Measurements from ENCODE around the gene LAMB1.
"Not testable (repeated sequence)": the region's sequence is repeated elsewhere in the genome, so short reads cannot be mapped to it uniquely, and the experiment has no call there.

Gene LAMB1

DNA sequence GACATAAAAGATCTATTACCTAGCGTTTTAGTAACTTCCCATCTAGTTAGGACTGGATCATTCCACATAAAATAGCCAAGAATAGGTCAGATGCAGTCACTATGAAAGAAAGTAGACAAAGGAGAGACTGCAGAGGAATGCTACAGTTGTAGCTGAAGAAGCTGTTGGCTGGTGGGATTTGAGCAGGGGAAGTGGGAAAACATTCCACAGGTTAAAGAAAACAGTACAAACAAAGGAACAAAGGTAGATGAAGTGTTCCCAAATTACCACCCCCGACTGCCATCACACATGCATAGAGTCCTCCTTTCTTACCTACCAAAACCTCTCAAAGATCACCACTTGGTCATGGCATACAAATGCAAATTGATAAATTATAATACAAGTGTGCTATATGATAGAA, 70.2 kb downstream of the LAMB1 start:
- TF ChIP-seq, protein P1, sequence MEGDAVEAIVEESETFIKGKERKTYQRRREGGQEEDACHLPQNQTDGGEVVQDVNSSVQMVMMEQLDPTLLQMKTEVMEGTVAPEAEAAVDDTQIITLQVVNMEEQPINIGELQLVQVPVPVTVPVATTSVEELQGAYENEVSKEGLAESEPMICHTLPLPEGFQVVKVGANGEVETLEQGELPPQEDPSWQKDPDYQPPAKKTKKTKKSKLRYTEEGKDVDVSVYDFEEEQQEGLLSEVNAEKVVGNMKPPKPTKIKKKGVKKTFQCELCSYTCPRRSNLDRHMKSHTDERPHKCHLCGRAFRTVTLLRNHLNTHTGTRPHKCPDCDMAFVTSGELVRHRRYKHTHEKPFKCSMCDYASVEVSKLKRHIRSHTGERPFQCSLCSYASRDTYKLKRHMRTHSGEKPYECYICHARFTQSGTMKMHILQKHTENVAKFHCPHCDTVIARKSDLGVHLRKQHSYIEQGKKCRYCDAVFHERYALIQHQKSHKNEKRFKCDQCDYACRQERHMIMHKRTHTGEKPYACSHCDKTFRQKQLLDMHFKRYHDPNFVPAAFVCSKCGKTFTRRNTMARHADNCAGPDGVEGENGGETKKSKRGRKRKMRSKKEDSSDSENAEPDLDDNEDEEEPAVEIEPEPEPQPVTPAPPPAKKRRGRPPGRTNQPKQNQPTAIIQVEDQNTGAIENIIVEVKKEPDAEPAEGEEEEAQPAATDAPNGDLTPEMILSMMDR (conservative IDR thresholded peaks at IDR 0.05; ENCODE audit: control insufficient read depth, insufficient read depth, low read depth, low read length) = no peak
- no peak overlapping the region for H3K4me3 ChIP-seq (ENCODE audit: control insufficient read depth, low read depth, low read length)
- no peak for DNase-seq (ENCODE audit: low read depth)

DNA sequence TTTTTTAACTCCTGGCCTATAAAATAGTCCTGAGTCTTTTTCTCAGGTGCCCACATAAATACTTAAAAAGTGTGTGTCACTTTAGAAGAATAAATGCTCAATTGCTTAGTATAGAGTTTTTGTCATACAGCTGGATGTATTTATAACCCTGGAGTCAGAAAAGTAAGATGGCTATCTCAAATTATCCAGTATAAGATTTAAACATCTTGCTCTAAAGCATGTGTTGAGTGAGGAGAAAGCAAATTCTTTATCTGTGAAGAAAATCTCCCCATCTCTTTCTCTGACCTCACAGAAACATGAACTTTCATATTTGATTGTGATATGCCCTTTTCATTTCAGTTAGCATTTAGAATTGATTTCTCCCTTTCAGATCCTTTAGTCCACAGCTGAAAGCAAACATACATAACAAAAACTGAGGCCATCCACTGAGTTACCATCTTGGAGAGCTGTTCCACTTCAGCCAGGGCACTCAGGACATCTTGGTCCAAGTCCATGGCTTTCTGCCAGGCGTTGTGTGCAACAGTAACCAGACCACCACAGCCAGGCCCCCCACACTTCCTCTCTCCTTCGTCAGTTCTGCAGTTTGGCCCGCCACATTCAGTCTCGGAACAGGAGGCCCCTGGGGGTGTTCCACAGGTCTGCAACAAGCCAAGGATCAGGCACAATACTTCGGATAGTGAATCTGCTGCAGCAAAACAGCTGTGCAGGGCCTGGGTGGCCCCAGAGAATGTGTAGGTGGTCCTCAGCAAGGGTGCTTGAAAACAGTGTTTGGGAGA, 71.0 kb downstream of the LAMB1 start:
- H3K4me3 ChIP-seq (ENCODE audit: control insufficient read depth, low read depth, low read length) = no peak overlapping the region
- DNase-seq (ENCODE audit: low read depth) = no peak
- TF ChIP-seq, protein P1 (conservative IDR thresholded peaks at IDR 0.05; ENCODE audit: control insufficient read depth, insufficient read depth, low read depth, low read length) = no peak

DNA sequence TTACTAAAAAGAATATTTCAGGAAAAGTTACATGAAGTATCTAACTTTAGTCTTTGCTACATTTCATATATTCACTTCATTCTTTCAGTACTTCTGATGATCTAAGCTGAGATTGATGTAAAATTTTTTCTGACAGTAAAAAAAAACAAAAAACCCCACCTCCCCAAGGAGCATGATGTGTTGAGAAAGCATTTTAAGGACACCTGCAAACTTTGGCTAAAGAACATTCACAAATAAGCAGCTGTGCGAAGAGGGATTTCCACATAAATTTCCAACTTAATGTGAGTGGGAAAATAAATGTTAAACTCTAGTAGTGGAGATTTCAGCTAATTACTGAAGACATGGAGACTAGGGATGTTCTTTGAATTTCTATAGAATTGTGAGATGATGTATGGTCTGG, 76.5 kb downstream of the LAMB1 start:
- H3K4me3 ChIP-seq (ENCODE audit: control insufficient read depth, low read depth, low read length) = no peak overlapping the region
- TF ChIP-seq, protein P1 (conservative IDR thresholded peaks at IDR 0.05; ENCODE audit: control insufficient read depth, insufficient read depth, low read depth, low read length) = no peak
- DNase-seq (ENCODE audit: low read depth) = no peak

- H3K4me3 ChIP-seq (ENCODE audit: control insufficient read depth, low read depth, low read length) = no peak overlapping the region
- TF ChIP-seq, protein P1 (conservative IDR thresholded peaks at IDR 0.05; ENCODE audit: control insufficient read depth, insufficient read depth, low read depth, low read length) = no peak
- DNase-seq (ENCODE audit: low read depth) = no peak
Observed at GRCh38 chr7:107924841-107925504, 78.0 kb downstream of the LAMB1 start.

DNA sequence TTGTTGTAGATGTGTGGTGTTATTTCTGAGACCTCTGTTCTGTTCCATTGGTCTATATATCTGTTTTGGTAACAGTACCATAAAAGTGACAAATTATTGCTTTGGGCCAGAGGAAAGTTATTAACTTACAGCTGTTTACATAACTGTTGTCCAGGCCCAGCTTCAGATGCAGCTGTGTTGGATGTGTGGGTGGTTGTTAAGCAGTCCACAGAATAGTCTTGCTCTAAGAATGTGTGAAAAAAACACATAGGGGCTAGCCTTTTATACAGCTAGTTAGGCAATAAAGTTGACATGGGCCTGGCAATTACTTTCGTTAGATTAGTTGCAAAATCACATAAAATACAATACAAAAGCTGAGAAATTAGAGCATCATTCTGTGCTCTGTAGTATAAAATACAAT, 80.1 kb downstream of the LAMB1 start:
- no peak overlapping the region for H3K4me3 ChIP-seq (ENCODE audit: control insufficient read depth, low read depth, low read length)
- TF ChIP-seq, protein P1 (conservative IDR thresholded peaks at IDR 0.05; ENCODE audit: control insufficient read depth, insufficient read depth, low read depth, low read length) = no peak
- peak; percentile 39 for DNase-seq (ENCODE audit: low read depth)

GRCh38 chr7:107921826-107922225, 81.1 kb downstream of the LAMB1 start:
- DNase-seq (ENCODE audit: low read depth); H3K4me3 ChIP-seq (ENCODE audit: control insufficient read depth, low read depth, low read length): not testable (repeated sequence)

GRCh38 chr7:107920048-107920772, 82.8 kb downstream of the LAMB1 start:
- no peak overlapping the region for H3K4me3 ChIP-seq (ENCODE audit: control insufficient read depth, low read depth, low read length)
- DNase-seq (ENCODE audit: low read depth) = peak; percentile 36
- TF ChIP-seq, protein P1 (conservative IDR thresholded peaks at IDR 0.05; ENCODE audit: control insufficient read depth, insufficient read depth, low read depth, low read length) = no peak

All from fibroblast of mammary gland (primary cell).